Adipocyte (in vitro differentiated cells): ENCODE results near the gene SUPT4H1.

ENCODE experiments used
- DNase-seq: peaks from one replicate; pipeline ENCODE4 v3.0.0-alpha.2; 2015; ENCODE audit warnings: low read depth
- H3K27me3 ChIP-seq: replicated peaks from 2 replicates; pipeline ENCODE4 v1.7.0; 2013; ENCODE audit warnings: mild to moderate bottlenecking, low read length, moderate library complexity; ENCODE audit not compliant: control insufficient read depth, insufficient read depth
- H3K36me3 ChIP-seq: 2 replicates; pipeline ENCODE4 v1.7.0; 2013; ENCODE audit warnings: low read length, mild to moderate bottlenecking, moderate library complexity; ENCODE audit not compliant: control insufficient read depth, insufficient read depth, severe bottlenecking
- H3K4me1 ChIP-seq: 2 replicates; pipeline ENCODE4 v1.7.0; 2013; ENCODE audit warnings: mild to moderate bottlenecking, low read length, moderate library complexity; ENCODE audit not compliant: control insufficient read depth, insufficient read depth
- H3K4me3 ChIP-seq: 2 replicates; pipeline ENCODE4 v1.7.0; 2013; ENCODE audit warnings: mild to moderate bottlenecking, low read length, moderate library complexity
- H3K9ac ChIP-seq: 2 replicates; pipeline ENCODE4 v1.7.0; 2013; ENCODE audit warnings: mild to moderate bottlenecking, low read length, moderate library complexity
- H3K9me3 ChIP-seq: 2 replicates; pipeline ENCODE4 v1.7.0; 2013; ENCODE audit warnings: mild to moderate bottlenecking, low read length, moderate library complexity; ENCODE audit not compliant: control insufficient read depth

Gene SUPT4H1

DNA sequence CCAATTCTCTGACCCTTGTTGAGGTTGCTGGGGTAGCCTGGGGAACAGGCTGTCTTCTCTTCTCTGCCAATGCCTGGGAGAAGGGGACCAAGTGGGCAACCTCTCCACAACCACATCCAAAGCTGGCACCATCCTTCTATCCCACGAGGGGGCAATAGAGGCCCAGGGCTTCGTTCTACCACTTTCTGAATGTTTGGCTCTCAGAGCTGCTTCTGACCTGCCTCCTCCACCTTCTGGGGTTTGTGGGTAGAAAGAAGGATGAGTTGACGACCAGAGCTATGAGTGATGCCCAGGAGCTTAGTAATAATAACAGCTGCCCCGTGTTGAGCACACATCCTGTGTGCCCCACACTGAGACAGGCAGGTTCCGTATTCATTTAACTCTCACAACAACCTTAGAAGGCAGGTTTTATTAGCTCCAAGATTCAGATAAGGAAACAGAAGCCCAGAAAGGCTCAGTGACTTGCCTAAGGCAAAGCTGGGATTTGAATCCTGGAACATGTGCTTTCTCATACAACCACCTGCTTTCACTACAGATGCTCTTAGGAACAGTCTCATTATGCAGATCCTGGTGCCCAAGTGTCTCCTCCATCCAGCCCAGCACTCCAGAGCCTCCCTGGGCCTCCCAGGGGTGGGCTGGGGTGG, 34.5 kb downstream of the SUPT4H1 start:
- H3K4me3 ChIP-seq: no peak overlapping the region
- no peaks in the 10 kb centered on the region for H3K9me3 ChIP-seq
- H3K9ac ChIP-seq: no peak overlapping the region
- no peaks in the 10 kb centered on the region for H3K4me1 ChIP-seq
- peaks cover 24% of the 10 kb centered on the region for H3K27me3 ChIP-seq
- DNase-seq: peak; percentile 47
- H3K36me3 ChIP-seq: no peaks in the 10 kb centered on the region

DNA sequence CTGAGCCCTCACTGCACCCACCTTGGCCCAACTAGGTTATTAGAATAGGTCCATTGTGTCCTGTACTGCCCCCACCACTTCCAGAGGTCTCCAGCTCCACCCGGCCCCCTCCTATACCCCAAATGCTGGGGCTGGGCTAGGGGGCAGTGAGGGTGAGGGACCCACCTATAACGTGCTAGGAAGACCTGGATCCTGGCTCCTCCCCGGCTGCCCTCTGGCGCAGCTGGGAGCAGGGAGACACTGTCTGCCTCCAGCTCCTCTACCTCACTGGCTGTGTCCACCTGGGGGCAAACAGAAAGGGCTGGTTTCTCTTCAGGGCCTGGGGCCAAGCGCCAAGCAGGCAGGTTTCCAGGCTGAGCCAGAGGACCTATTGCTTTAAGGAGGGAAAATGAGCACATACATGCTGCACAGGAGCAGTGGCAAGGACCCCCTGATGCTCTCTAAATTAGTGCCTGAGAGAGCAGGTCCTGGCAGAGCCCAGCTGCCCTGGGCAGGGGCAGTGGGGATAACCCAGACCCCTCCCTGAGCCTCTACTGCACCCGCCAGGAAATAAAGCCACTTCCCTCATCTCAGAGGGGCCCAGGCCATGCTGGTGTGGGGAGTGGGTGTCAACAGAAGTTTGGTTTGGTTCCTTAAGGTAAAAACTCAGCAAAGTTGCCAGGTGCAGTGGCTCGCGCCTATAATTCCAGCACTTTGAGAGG, 35.6 kb downstream of the SUPT4H1 start:
- H3K4me1 ChIP-seq: no peaks in the 10 kb centered on the region
- H3K9me3 ChIP-seq: no peaks in the 10 kb centered on the region
- H3K36me3 ChIP-seq: no peaks in the 10 kb centered on the region
- peaks cover 14% of the 10 kb centered on the region for H3K27me3 ChIP-seq
- H3K9ac ChIP-seq: no peak overlapping the region
- DNase-seq: no peak
- no peak overlapping the region for H3K4me3 ChIP-seq

DNA sequence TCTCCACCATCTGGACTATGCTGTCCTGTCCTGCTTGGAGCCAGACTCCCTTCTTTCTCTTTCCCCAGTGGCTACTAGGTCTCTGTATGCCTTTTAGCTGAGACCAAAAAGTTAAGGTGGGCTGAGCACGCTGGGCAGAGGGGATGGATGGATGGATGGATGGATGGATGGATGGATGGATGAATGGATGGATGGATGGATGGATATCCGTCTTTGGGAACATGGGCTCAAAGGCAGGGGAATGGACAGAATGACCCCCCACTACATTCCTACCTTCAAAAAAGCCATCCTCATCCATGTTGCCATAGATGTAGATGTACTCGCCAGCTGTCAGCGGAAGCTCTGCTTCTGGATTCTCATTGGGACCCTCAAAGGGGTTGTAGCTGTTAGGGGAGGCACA, 36.3 kb downstream of the SUPT4H1 start:
- Histone ChIP-seq H3K27me3 (peaks cover 14% of the 10 kb centered on the region), H3K4me3 (no peak overlapping the region), H3K9me3 (no peaks in the 10 kb centered on the region), H3K9ac (no peak overlapping the region), H3K36me3 (no peaks in the 10 kb centered on the region), H3K4me1 (no peaks in the 10 kb centered on the region)
- no peak for DNase-seq

DNA sequence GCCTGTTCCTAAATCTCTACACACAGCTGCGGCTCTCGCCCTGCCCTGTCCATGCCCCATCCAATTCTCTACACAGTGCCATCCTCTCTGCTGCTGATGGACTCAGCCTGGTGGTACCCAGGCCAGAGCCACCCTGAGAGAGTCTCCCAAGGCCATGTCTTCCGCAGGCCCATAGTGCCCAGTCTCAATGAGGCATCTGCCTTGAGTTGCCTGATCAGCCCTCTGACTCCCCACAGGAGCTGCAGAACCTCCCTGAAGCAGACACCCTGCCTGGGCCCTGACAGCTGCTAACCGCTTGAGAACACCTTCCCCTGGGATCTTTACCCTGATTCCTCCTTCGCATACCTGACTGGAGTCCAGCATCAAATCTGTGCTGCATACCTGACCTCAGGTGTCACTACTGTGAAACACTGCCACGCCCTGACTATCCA, 36.7 kb downstream of the SUPT4H1 start:
- Histone ChIP-seq H3K27me3 (peaks cover 14% of the 10 kb centered on the region), H3K4me1 (no peaks in the 10 kb centered on the region), H3K36me3 (no peaks in the 10 kb centered on the region), H3K9ac (no peak overlapping the region), H3K4me3 (no peak overlapping the region), H3K9me3 (no peaks in the 10 kb centered on the region)
- DNase-seq: no peak

DNA sequence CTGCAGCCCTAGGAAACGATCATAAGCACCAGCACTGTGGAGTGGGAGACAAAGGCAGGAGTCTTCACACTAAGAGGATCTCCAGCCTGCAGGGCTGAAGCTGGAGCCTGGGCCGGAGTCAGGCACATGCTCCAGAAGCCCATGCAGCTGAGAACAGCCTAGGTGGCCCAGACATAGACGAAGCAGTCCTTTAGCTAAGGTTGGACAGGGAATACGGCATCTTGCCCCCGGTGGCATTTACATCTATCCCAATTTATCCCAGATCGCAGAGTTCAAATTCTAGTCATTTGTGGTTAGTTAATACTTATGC, 37.3 kb downstream of the SUPT4H1 start:
- Histone ChIP-seq H3K4me3 (no peak overlapping the region), H3K9ac (no peak overlapping the region), H3K27me3 (peaks cover 9% of the 10 kb centered on the region), H3K9me3 (no peaks in the 10 kb centered on the region), H3K4me1 (no peaks in the 10 kb centered on the region), H3K36me3 (no peaks in the 10 kb centered on the region)
- DNase-seq: no peak

DNA sequence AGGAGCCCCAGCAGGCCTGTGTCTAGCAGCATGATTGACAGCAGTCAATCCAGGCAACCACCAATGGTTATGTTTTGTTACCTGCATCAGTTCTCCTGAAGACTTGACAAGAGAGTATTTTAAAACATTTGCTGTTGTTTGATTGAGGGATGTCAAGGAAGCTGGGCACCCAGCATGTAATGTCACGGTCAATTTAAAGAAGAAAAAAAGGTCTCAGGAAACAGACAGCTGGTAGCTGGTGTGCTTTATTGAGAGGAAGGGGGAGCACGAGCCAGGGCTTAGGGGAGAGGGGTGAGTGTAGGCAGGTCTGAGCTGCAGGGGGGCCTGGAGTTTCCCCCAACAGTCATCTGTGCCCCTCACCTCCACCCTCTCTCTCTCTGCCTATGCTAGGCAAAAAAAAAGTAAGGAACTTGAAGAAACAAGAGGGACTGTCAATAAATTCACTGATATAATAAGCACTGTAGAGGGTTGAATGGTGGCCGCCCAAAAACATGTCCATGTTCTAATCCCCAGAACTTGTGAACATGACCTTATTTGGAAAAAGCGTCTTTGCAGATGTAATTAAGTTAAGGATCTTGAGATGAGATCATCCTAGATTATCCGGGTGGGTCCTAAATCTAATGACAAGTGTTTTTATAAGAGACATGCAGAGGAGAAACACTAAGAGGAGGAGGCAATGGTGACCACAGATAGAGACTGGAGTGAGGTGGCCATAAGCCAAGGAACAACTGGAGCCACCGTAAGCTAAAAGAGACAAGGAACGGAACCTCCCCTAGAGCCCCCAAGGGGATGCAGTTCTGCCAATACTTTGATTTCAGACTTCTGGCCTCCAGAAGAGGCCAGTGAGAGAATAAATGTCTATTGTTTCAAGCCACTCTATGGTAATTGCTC, 37.9 kb downstream of the SUPT4H1 start:
- no peak overlapping the region for H3K4me3 ChIP-seq
- H3K36me3 ChIP-seq: no peaks in the 10 kb centered on the region
- no peaks in the 10 kb centered on the region for H3K9me3 ChIP-seq
- peaks cover 9% of the 10 kb centered on the region for H3K27me3 ChIP-seq
- DNase-seq: no peak
- no peak overlapping the region for H3K9ac ChIP-seq
- H3K4me1 ChIP-seq: no peaks in the 10 kb centered on the region

DNA sequence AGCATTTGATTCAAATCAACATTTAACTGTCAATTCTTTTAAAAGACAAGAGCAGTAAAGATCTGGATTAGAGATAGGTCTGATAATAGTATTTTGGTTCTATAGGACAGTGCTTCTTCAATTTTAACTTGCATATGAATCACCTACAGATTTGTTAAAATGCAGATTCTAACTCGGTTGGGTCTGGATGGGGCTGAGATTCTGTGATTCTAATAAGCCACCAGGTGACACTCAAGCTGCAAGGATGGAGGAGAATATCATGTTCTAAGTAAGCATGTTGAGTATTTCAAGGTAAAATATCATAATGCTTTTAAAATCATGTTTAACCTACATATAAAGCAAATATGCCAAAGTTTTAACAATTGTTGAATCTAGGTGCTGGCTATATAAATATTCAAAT, 39.2 kb downstream of the SUPT4H1 start:
- no peaks in the 10 kb centered on the region for H3K36me3 ChIP-seq
- no peak for DNase-seq
- H3K9me3 ChIP-seq: no peaks in the 10 kb centered on the region
- no peak overlapping the region for H3K9ac ChIP-seq
- no peaks in the 10 kb centered on the region for H3K4me1 ChIP-seq
- peaks cover 11% of the 10 kb centered on the region for H3K27me3 ChIP-seq
- no peak overlapping the region for H3K4me3 ChIP-seq

DNA sequence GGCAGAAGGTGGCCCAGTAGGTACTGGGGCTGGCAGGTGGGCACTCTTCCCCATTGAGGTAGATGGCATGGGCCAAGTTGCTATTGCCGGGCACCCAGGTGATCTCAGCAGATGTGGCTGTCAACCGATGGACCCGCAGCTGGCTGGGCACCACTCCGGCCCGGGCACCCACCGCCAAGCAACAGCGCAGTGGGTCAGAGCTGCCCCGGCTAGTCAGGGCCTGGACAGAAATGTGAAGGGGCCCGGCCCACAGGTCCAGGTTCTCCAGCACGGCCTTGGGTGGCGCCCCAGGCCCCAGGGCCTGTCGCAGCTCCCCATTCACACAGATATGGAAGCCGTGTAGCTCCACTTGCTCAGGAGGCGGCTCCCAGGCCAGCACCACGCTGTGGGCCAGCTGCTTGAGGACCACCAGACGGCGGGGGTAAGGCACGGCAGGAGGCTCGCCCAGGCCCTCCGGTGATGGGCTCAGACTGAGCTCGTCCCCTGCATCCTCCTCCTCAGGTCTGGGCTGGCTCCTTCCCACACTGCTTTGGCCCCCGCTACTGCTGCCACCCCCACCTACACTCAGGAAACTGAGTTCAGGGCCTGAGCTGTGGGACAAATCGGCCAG, 39.9 kb downstream of the SUPT4H1 start:
- Histone ChIP-seq H3K4me1 (no peaks in the 10 kb centered on the region), H3K9me3 (no peaks in the 10 kb centered on the region), H3K36me3 (no peaks in the 10 kb centered on the region), H3K4me3 (no peak overlapping the region), H3K27me3 (peaks cover 15% of the 10 kb centered on the region), H3K9ac (no peak overlapping the region)
- no peak for DNase-seq

DNA sequence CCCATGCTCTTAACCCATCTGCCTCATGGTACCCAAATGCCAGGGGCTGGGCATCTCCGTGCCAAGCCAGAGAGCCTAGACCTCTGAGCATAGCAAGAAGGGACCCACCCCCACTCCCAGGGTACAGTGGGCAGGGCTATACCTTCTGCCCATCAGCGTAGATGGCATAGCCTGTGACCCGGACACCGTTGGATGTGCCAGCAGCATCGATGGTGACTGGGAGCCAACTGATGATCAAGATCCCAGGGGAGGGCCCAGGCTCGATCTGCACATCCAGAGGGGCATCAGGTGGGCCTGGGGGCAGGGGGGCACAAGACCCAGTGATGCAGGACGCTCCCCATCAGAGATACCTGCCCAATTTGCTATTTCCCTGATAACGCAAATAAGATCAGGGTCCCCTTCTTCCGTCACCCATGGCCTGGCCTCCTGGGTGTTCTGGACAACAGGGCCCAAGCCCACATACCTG, 40.5 kb downstream of the SUPT4H1 start:
- DNase-seq: no peak
- Histone ChIP-seq H3K4me3 (no peak overlapping the region), H3K4me1 (no peaks in the 10 kb centered on the region), H3K9me3 (no peaks in the 10 kb centered on the region), H3K27me3 (peaks cover 20% of the 10 kb centered on the region), H3K9ac (no peak overlapping the region), H3K36me3 (no peaks in the 10 kb centered on the region)

DNA sequence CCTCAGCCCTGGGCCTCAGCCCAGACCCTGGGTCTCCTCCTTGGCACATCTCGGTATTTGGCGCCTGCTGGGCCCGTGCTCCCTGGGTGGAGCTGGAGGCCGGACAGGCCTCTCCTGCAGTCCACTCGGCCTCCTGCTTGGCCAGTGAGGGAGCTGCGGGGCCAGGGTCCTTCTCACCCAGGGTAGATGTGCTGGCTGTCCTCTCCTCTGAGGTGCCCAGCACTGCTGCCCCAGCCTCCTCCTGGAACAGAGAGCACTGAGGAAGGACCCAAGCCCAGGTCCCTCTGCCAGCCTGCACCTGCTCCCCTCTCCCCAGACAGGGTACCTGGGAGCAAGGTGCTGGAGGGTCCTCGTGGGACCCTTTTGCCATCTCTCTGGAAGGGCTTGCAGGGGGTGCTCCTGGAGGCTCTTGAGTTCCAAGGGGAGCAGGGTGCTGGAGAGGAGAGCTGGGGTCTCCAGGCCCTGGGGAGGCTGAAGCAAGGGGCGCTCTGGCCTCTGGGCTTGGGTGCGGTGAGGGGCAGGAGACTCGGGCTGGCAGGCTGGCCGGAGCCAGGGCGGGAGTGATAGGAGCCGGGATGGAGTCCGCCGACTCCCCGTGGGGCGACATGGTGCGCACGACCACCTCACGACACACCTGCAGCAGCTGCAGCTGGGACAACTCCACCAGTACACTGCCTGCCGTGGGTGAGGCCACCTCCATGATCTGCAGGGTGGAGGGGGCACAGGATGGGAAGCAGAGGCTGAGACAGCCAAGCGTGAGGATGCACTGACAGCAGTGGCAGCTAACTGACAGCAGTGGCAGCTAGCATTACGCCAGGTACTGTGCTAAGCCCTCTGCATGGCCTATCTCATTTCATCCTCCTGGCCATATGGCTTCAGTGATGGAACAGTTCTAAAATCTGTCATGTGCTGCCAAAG, 41.2 kb downstream of the SUPT4H1 start:
- no peaks in the 10 kb centered on the region for H3K9me3 ChIP-seq
- H3K27me3 ChIP-seq: peaks cover 18% of the 10 kb centered on the region
- H3K4me1 ChIP-seq: no peaks in the 10 kb centered on the region
- no peak overlapping the region for H3K4me3 ChIP-seq
- H3K9ac ChIP-seq: no peak overlapping the region
- DNase-seq: no peak
- H3K36me3 ChIP-seq: no peaks in the 10 kb centered on the region
